ENCODE data around the gene ZNF620. TPM values are rescaled to one million over a fixed set of nuclear protein-coding genes. Genes with fewer than 3 reads are reported as not detected.
A peak's percentile ranks its signal among the peaks of the same experiment; 100 is the strongest.
"Not testable (repeated sequence)": the region's sequence is repeated elsewhere in the genome, so short reads cannot be mapped to it uniquely, and the experiment has no call there.

Gene ZNF620
- total RNA-seq (1 to 10 TPM; 3.9 to 4.1 TPM), polyA plus RNA-seq (1 to 10 TPM; 3.1 to 4.0 (median 3.4) TPM), total RNA-seq (1.5 to 7.2 (median 5.4) reads per million in 6 experiments)

- POLR2A ChIA-PET = interaction anchor here (0.9 to 2.6 kb wide), 6 partner anchors 19 to 693 kb away, joined by 3 to 21 read pairs (median 5); partner anchors contain the start of genes CTNNB1, RPL14, ZNF619 and ZNF621
- Mint-ChIP-seq H3K9me3 (no peaks in the 10 kb centered on the region), H3K36me3 (peaks cover 6 to 10% (median 7%) of the 10 kb centered on the region in 3 donors), H3K27me3 (no peaks in the 10 kb centered on the region), H3K4me1 (peaks cover 3 to 22% (median 16%) of the 10 kb centered on the region in 4 donors), H3K27ac (peak within 1 kb of the TSS; percentile 38 to 94 (median 91)), H3K4me3 (peak within 1 kb of the TSS; percentile 83 to 97 (median 95))
- peak; percentile 20 to 69 (median 40) for DNase-seq
- ATAC-seq = peak; percentile 83 to 84
Observed at GRCh38 chr3:40505599-40506462, at the start of gene ZNF620. Gene ZNF620, plus strand, starts transcription at chr3:40506039. Its CDS starts 314 bp downstream, at chr3:40506353.

- peak overlapping the region; percentile 85 to 99 (median 92) for H3K4me3 Mint-ChIP-seq
- H3K27me3 Mint-ChIP-seq = peaks cover 0 to 1% (median 0%) of the 10 kb centered on the region in 5 donors
- peaks cover 20 to 66% (median 56%) of the 10 kb centered on the region in 4 donors for H3K4me1 Mint-ChIP-seq
- H3K27ac Mint-ChIP-seq = peak overlapping the region; percentile 93 to 100 (median 97)
- ATAC-seq (no peak), DNase-seq (no peak)
- peaks cover 0 to 8% (median 0%) of the 10 kb centered on the region in 9 donors for H3K9me3 Mint-ChIP-seq
- H3K36me3 Mint-ChIP-seq = peaks cover 3 to 34% (median 6%) of the 10 kb centered on the region in 3 donors
- POLR2A ChIA-PET = interaction anchor here (0.6 to 2.7 kb wide), 12 partner anchors 12 to 1557 kb away, joined by 3 to 21 read pairs (median 4); partner anchors contain the start of genes CTNNB1, EIF1B, ZNF619 and ZNF620
Observed at GRCh38 chr3:40456279-40456939, 49.4 kb upstream of the ZNF620 start.

- Mint-ChIP-seq H3K4me1 (peaks cover 21 to 62% (median 53%) of the 10 kb centered on the region in 4 donors), H3K36me3 (peaks cover 3 to 42% (median 11%) of the 10 kb centered on the region in 3 donors), H3K4me3 (peak within 1 kb of the TSS; percentile 85 to 99 (median 92)), H3K27me3 (peaks cover 0 to 1% (median 0%) of the 10 kb centered on the region in 5 donors), H3K27ac (peak within 1 kb of the TSS; percentile 93 to 100 (median 97)), H3K9me3 (peaks cover 0 to 8% (median 0%) of the 10 kb centered on the region in 9 donors)
- POLR2A ChIA-PET = interaction anchor here (0.6 to 2.7 kb wide), 15 partner anchors 9 to 1556 kb away, joined by 3 to 21 read pairs (median 4); partner anchors contain the start of genes CTNNB1, EIF1B, ULK4 and ZNF619
- ATAC-seq (peak; percentile 68), DNase-seq (peak; percentile 86 to 97 (median 94))
Observed at GRCh38 chr3:40456940-40457823, 48.7 kb upstream of the ZNF620 start, which contains the start of gene RPL14. Gene RPL14, plus strand, starts transcription at chr3:40457339. Its CDS starts 133 bp downstream, at chr3:40457472.

- ATAC-seq (no peak), DNase-seq (no peak)
- Mint-ChIP-seq H3K27me3 (no peaks in the 10 kb centered on the region), H3K9me3 (peaks cover 0 to 8% (median 0%) of the 10 kb centered on the region in 9 donors), H3K36me3 (peaks cover 3 to 54% (median 17%) of the 10 kb centered on the region in 3 donors), H3K4me3 (peak overlapping the region; percentile 85 to 99 (median 92)), H3K27ac (peak overlapping the region; percentile 43 to 98 (median 92)), H3K4me1 (peaks cover 14 to 54% (median 44%) of the 10 kb centered on the region in 4 donors)
- POLR2A ChIA-PET = interaction anchor here (1.9 to 2.7 kb wide), 4 partner anchors 19 to 1555 kb away, joined by 4 to 21 read pairs (median 17); partner anchors contain the start of genes EIF1B, ZNF619 and ZNF621
Observed at GRCh38 chr3:40458473-40458872, 47.4 kb upstream of the ZNF620 start.

GRCh38 chr3:40460481-40460880 lies 45.4 kb upstream of the ZNF620 start:
- peak overlapping the region in 2 of 10 donors; percentile 24 to 26 for H3K4me3 Mint-ChIP-seq
- ATAC-seq = not testable (repeated sequence)

GRCh38 chr3:40461161-40461560 lies 44.7 kb upstream of the ZNF620 start:
- DNase-seq (no peak), ATAC-seq (no peak)
- Mint-ChIP-seq H3K9me3 (peaks cover 0 to 8% (median 0%) of the 10 kb centered on the region in 9 donors), H3K4me1 (peaks cover 27 to 77% (median 51%) of the 10 kb centered on the region in 4 donors), H3K36me3 (peaks cover 3 to 73% (median 23%) of the 10 kb centered on the region in 3 donors), H3K27ac (peak overlapping the region in 6 of 10 donors; percentile 4 to 56 (median 44)), H3K4me3 (peak overlapping the region in 1 of 10 donors; percentile 22), H3K27me3 (no peaks in the 10 kb centered on the region)
- POLR2A ChIA-PET = interaction anchor here (0.7 to 0.9 kb wide), 2 partner anchors 16 to 1631 kb away, joined by 3 read pairs; no protein-coding TSS in a partner anchor

More at GRCh38 chr3:40460481-40460880, 45.4 kb upstream of the ZNF620 start:
- H3K9me3 Mint-ChIP-seq = peaks cover 0 to 14% (median 0%) of the 10 kb centered on the region in 9 donors
- H3K27me3 Mint-ChIP-seq, DNase-seq, POLR2A ChIA-PET: not testable (repeated sequence)
- peaks cover 3 to 70% (median 21%) of the 10 kb centered on the region in 3 donors for H3K36me3 Mint-ChIP-seq
- peak overlapping the region in 3 of 10 donors; percentile 53 to 80 (median 61) for H3K27ac Mint-ChIP-seq
- H3K4me1 Mint-ChIP-seq = peaks cover 27 to 71% (median 55%) of the 10 kb centered on the region in 4 donors

- not testable (repeated sequence) for H3K27ac Mint-ChIP-seq, ATAC-seq, DNase-seq, H3K27me3 Mint-ChIP-seq, H3K9me3 Mint-ChIP-seq
- Mint-ChIP-seq H3K4me3 (peak overlapping the region in 1 of 10 donors; percentile 10), H3K4me1 (peaks cover 24 to 65% (median 40%) of the 10 kb centered on the region in 4 donors), H3K36me3 (peaks cover 7 to 76% (median 23%) of the 10 kb centered on the region in 3 donors)
- POLR2A ChIA-PET = interaction anchor here (1.5 kb wide), 1 partner anchor 15 kb away, joined by 3 read pairs; the partner anchor contains the start of gene ZNF619
Observed at GRCh38 chr3:40462838-40463237, 43.0 kb upstream of the ZNF620 start.

DNA sequence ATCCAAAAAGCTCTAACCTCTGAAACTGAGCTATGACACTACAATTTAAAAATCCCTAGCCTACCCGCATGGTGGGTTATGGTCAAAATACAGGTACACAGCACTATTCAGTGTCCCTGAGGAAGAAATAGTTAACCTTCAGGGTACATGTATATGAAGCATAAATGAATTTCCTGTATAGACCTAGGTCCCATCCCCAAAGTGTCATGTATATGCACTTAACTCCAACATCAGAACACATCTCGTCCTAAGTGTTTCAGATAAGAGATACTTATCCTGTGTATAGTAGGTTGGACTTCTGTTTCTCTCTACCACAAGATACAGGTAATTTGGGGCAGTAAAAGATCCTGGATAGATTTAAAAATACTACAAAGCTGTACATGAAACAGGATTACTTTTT lies 42.3 kb upstream of the ZNF620 start:
- peak overlapping the region in 6 of 10 donors; percentile 11 to 77 (median 32) for H3K4me3 Mint-ChIP-seq
- POLR2A ChIA-PET = interaction anchor here (0.6 to 2.4 kb wide), 4 partner anchors 10 to 1165 kb away, joined by 3 to 8 read pairs (median 4); partner anchors contain the start of gene ZNF619
- DNase-seq = no peak
- H3K27me3 Mint-ChIP-seq = no peaks in the 10 kb centered on the region
- ATAC-seq = no peak
- peaks cover 7 to 71% (median 23%) of the 10 kb centered on the region in 3 donors for H3K36me3 Mint-ChIP-seq
- peaks cover 0 to 7% (median 0%) of the 10 kb centered on the region in 9 donors for H3K9me3 Mint-ChIP-seq
- H3K4me1 Mint-ChIP-seq = peaks cover 20 to 57% (median 32%) of the 10 kb centered on the region in 4 donors
- H3K27ac Mint-ChIP-seq = peak overlapping the region in 5 of 10 donors; percentile 13 to 77 (median 63)

DNA sequence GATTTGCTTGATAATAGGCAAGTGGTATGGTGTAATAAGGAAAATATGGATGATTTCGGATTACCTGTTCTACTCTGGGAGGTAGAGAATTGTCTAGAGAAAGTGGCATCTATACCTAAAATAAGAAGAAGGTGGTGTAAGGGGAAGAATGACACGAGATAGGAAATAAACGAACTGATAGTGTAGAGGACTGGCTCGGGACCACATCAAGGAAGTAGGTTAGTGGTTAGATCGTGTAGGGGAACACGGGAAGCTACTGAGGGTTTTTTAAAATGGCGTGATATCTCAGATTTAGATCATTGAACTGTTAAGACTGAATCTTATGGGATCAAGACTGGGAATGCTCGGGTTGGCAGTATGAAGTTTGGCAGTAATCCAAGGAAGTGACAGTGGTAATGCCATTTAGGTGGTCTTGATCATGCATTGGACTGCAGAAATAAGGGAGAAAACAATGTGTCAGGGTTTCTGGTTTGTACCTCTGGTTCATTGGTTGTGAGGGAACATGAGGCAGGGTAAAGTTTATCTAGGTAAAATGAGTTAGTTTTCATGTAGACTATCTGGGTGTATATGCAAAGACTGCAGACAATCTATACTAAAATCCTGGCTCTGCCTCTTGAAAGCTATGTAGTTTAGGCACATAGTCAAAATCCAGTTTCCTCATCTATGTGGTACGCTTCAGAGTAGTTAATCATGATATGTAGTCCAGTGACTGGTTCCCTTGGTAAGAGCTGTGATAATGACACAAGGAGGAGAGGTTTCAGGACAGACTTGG lies 41.3 kb upstream of the ZNF620 start:
- H3K27ac Mint-ChIP-seq = peak overlapping the region; percentile 64 to 92 (median 76)
- DNase-seq = peak in 8 of 10 donors; percentile 26 to 81 (median 58)
- no peaks in the 10 kb centered on the region for H3K27me3 Mint-ChIP-seq
- H3K4me1 Mint-ChIP-seq = peaks cover 20 to 48% (median 28%) of the 10 kb centered on the region in 4 donors
- POLR2A ChIA-PET = interaction anchor here (0.6 to 2.4 kb wide), 8 partner anchors 10 to 156 kb away, joined by 3 to 8 read pairs (median 3); partner anchors contain the start of genes EIF1B and ZNF619
- H3K4me3 Mint-ChIP-seq = peak overlapping the region; percentile 1 to 77 (median 50)
- peaks cover 0 to 7% (median 0%) of the 10 kb centered on the region in 9 donors for H3K9me3 Mint-ChIP-seq
- H3K36me3 Mint-ChIP-seq = peaks cover 7 to 62% (median 21%) of the 10 kb centered on the region in 3 donors
- ATAC-seq = peak; percentile 96 to 99

DNA sequence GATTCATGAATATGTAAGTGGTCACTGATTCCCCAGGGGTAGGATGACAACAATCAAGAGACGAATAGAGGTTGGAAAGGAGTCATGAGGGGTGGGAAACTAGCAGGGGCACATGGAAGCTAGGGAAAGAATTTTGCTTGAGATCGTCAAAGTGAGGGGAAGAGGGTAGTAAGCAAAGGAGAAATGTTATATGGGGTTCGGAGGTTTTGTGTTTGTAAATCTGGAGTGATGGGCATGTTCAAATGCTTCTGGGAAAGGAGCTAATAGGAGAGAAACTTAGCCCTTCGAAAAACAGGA lies 40.8 kb upstream of the ZNF620 start:
- Mint-ChIP-seq H3K9me3 (peaks cover 0 to 7% (median 0%) of the 10 kb centered on the region in 9 donors), H3K27ac (peak overlapping the region in 9 of 10 donors; percentile 9 to 84 (median 66)), H3K4me1 (peaks cover 20 to 45% (median 28%) of the 10 kb centered on the region in 4 donors), H3K27me3 (no peaks in the 10 kb centered on the region), H3K4me3 (peak overlapping the region in 4 of 10 donors; percentile 16 to 77 (median 59)), H3K36me3 (peaks cover 7 to 61% (median 21%) of the 10 kb centered on the region in 3 donors)
- DNase-seq (no peak), ATAC-seq (no peak)
- POLR2A ChIA-PET = interaction anchor here (0.7 to 2.4 kb wide), 5 partner anchors 11 to 20 kb away, joined by 3 to 8 read pairs (median 3); partner anchors contain the start of gene ZNF619

Data from naive thymus-derived CD8-positive, alpha-beta T cell (primary cell).